HG02840 (cell line): ENCODE measurements around the gene PLD6.

Source experiments
- ATAC-seq: cut with Tn5 transposase; IDR thresholded peaks from one replicate; pipeline ENCODE4 v1.9.1; 2021; ENCODE audit warnings: mild to moderate bottlenecking, moderate library complexity, moderate number of reproducible peaks; ENCODE audit not compliant: unreplicated experiment, low FRiP score

Gene PLD6

GRCh38 chr17:17227608-17228520 is 21.7 kb upstream of the PLD6 start:
- ATAC-seq, result no peak

DNA sequence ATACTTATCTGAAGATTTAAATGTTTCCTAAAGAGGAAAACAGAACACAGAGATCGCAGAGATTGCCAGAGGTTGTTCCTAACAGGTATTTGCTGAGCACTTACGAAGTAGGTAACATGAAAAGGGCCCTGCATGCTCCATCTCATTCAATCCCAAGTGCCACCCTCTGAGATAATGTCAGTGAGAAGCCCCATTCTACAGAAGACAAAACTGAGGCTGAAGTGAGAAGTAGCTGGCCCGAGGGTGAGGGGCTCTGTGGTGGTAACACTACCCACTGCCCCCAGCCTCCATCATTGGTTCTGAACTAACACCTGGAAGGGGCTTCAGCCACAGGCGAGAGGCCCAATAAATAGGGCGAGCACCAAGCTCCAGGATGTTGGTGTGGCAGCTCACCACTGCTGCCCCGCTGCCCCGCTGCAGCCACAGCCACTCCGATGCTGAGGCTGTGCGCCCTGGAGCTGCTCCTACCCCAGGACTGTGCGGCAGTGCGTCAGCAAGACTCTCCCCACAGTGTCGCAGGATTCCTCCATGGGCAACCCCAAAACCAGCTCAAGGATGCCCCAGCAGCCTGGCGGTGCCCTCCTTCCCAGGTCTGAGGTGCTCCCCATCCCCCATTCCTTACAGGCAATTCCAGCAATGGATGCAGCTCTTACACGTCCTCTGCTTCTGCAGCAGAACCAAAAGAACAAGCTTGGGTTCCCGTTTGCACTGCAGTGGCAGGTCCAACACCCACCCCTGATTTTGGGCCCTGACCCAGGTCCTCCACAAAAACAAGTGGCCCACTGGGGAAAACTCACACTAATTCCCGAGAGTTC is 20.5 kb upstream of the PLD6 start:
- no peak for ATAC-seq

GRCh38 chr17:17225901-17226300 is 19.8 kb upstream of the PLD6 start:
- no peak for ATAC-seq

DNA sequence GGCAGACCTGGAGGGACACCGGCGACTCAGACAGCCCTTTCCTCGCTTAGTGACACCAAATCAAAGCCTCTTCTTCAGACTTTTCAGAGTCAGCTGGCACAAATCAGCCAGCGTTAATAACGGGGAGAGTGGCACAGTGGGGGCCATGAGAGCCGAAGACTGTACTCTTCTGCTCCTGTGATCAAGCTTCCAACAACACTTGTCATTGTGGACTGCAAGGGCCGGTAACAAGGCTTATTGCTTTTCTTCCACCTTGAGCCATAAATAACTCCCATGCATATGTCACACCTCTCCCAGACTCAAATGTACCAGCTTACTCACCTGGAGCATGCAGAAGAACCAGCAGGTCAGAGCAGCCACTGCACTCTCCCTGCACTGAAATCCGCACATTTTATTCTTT is 18.0 kb upstream of the PLD6 start:
- no peak for ATAC-seq

GRCh38 chr17:17223736-17224135 is 17.6 kb upstream of the PLD6 start:
- no peak for ATAC-seq

DNA sequence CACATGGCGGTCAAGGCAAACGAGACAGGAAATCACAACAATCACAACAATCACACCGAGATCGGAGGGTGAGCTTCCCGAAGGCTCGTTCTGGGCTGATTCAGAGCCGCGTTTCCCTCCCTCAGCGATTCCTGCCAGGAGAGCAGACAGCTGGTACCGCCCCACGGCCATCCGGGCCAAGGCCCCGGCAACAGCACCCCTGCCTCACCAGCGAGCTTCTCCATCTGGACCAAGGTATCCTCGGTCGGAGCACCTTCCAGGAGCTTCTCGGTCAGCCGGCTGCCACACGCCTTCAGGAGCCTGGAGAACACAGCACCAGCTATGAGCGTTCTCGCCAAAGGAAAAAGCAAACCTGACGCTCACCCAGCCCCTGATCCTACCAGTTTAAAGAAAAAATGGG is 15.2 kb upstream of the PLD6 start:
- no peak for ATAC-seq

DNA sequence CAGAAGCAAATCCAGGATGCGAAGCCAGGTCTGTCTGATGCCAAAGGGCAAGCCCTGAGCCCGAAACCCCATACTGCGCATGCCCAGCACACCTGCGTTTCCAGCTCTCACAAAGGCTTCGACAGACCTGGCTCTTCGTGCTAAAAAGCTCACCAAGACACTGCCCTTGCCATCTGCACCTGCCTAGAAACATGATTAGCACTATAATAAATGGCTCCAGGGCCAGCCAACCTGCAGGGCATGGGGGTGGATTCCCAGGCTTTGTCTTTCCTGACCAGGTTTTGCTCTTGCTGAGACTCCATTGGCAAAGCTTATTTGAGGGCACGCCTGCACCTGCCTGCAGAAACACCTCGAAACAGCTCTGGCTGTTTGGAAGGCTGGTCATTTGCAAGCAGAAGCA is 14.4 kb upstream of the PLD6 start:
- no peak for ATAC-seq

GRCh38 chr17:17217995-17218394 is 11.9 kb upstream of the PLD6 start:
- ATAC-seq, result no peak

- ATAC-seq, result no peak
Observed at GRCh38 chr17:17216776-17217175, 10.6 kb upstream of the PLD6 start.

DNA sequence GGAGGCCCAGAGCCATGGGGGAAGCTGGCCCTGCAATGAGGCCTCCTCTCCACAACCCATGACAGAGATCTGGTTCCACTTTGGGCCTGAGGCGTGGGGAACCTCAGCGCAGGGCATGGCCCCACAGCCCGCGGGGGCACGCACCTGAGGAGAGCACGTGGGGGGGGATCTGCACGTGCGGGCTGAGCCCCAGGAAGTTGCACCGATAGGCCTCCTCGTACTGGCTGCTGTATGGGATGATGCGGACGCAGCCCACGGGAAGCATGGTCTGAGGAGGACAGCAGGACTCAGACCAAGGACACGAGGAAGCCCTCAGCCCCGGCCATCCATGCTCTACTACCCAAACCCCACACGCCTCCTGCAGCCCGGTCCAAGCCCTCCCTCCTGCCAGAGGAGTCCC is 10.1 kb upstream of the PLD6 start:
- ATAC-seq, result no peak

DNA sequence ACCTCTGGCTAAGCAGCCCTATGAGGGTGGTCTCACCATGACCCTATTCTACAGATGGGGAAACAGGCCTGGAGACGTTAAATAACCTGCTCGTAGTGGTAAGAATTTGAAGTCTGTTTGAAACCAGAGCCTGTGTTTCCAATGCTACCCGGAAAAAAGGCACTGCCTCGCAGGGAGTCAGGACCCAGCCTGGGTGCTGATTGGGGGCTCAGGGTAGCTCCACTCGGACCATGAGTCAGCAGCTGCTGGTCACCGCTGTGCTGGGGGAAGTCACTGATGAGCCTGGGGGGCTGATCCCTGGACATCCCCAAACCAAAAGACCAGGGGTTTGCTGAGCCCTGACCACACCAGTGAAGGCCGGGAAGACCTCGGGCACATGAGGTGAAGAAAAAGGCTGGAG is 9.4 kb upstream of the PLD6 start:
- ATAC-seq, result no peak

DNA sequence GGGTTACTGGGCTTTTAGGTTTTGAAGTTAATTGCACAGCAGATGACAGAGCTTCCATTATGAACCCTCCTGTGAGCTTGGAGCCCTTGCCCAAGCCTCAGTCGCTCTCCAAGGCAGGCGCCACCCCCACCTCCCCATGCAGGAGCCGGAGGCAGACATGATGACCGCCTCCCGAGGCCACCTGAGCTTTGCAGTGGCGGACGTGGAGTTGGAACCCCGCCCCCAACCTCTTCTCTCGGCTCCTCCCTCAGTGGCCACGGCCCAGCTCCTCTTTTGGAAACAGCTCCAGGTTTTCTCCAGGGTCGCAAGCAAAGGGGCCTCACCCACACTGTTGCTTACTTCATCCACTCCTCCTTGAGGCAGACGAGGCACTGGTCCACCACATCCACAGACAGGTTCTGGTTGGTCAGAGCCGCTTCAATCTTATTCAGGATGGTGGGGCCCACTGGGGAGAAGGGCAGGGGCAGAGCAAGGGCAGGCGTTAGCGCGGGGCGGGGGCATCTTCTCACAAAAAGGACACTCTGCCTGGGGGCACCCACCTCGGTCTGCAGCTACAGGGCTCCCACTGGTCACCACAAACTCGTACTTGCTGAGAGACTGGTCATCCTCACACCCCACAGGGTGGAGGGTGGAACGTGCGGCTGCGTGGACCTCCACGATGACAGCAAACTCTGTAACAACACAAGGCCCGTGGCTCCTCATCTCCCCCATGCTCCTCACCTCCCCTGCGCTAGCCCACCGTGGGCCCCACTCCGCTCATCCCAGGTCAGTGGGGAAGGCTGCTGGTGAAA is 8.7 kb upstream of the PLD6 start:
- ATAC-seq, result no peak

DNA sequence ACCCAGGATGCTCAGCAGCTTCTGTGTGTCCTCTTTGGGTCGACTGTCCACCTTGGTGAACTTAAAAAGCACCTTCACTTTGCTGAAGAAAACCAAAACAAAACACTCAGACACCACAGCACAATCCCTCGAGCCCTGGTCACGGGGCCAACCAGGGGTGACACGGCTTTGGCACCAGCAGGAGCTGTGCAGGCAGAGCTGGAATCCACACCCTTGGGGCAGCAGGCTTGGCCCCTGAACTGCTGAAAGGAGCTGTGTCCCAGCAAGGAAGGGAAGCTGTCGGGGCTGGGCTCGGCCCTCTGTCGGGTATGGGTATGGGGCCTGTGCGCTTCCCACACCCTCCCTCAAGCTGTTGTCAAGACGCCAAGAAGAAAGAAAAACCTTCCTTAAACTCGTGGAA is 7.6 kb upstream of the PLD6 start:
- ATAC-seq, result no peak

GRCh38 chr17:17207998-17208397 is 1.9 kb upstream of the PLD6 start:
- ATAC-seq, result no peak

GRCh38 chr17:17206913-17207335 is 791 bp upstream of the PLD6 start:
- ATAC-seq, result no peak

DNA sequence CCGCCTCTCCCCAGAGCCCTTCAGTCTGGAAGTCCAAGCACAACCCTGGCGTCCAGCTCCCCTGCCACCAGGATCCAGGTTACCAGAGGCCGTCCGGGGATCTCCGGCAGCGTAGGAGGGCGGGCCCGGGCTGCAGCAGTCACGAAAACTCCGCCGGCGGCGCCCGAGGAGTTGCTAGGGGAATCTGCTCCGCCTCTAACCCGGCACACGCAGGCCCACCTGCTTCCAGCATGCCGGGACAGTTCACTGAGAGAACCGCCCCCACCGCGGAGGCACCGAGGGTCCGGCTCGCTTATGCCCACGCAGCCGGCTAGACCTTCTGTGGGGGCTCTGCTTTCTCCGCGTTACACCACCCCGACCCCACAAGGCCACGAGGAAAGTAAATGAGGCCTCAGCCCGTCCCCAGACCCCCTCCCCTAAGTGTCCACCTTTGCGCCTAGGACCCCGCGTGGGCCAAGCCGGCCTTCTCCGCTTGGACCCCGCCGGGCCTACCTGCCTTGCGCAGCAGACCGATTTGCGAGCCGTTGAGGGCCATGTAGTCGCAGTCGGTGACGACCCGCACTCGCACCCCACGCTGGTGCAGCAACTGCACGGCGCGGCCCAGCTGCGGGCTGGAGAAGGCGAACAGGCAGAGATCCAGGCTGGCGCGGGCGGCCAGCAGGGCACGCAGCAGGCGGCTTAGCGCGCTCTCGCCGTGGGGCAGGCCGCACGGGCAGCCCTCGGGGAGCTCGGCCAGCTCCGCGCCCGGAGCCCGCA is 587 bp downstream of the PLD6 start:
- ATAC-seq, result peak; percentile 28

DNA sequence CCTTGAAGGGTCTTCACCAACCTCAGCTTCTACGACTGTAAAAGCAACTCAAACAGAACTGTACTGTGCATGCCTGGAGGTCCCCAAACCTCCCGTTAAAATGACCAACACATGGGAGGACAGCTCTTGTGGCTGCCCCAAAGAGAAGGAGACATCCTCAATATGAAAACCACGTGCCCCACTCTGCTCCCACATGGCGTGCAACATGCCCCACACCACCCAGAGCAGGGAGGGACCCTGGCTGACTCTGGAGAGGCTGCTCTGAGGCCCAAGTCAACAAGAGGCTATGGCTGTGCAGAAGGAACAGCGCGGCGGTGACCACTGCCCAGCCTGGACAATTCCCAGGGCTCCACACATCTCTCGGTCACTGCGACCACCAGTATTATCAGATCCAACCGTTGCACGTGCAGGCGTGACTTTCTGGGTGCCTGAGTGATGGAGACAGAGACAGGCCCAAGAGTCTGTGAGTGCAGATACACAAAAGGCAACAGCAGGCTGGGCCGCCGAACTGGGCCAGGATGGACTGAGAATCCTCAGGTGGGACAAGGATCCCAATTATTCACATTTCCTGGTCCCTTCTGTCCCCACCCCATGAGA is 1.4 kb downstream of the PLD6 start:
- ATAC-seq, result no peak

- ATAC-seq, result no peak
Observed at GRCh38 chr17:17204041-17204591, 2.0 kb downstream of the PLD6 start.

GRCh38 chr17:17203173-17203730 is 2.9 kb downstream of the PLD6 start:
- ATAC-seq, result no peak
